SK-N-SH treated with all-trans-retinoic acid at 6 μM for 48 hours (cell line): ENCODE measurements around the gene RFX5.

Experiments
- ZC3H10 ChIP-seq: fragments of 250-450 bp; sonication (Bioruptor Pico); IDR thresholded peaks from 2 replicates; pipeline ENCODE4 v1.5.1; 2021; ENCODE audit warnings: mild to moderate bottlenecking, moderate library complexity
- ZFP3 ChIP-seq: fragments of 250-450 bp; sonication (Bioruptor Pico); IDR thresholded peaks from 2 replicates; pipeline ENCODE4 v1.5.0; 2020; ENCODE audit warnings: mild to moderate bottlenecking, moderate library complexity
- ZFP30 ChIP-seq: fragments of 450-650 bp; formaldehyde crosslinking; IDR thresholded peaks from 2 replicates; pipeline ENCODE4 v1.5.0; 2022; ENCODE audit warnings: mild to moderate bottlenecking, moderate library complexity
- ZNF8 ChIP-seq: fragments of 450-650 bp; formaldehyde crosslinking; IDR thresholded peaks from 2 replicates; pipeline ENCODE4 v1.5.0; 2020; ENCODE audit warnings: mild to moderate bottlenecking, moderate library complexity
- TF ChIP-seq, protein P1 (sequence below): fragments of 250-450 bp; sonication (Bioruptor Pico); IDR thresholded peaks from 2 replicates; pipeline ENCODE4 v1.5.1; 2020; ENCODE audit warnings: low read depth, mild to moderate bottlenecking, moderate library complexity
- TF ChIP-seq, protein P2 (sequence below): fragments of 250-450 bp; sonication (Bioruptor Pico); IDR thresholded peaks from 2 replicates; pipeline ENCODE4 v1.8.0; 2020; ENCODE audit warnings: mild to moderate bottlenecking, moderate library complexity, borderline replicate concordance

DNA sequence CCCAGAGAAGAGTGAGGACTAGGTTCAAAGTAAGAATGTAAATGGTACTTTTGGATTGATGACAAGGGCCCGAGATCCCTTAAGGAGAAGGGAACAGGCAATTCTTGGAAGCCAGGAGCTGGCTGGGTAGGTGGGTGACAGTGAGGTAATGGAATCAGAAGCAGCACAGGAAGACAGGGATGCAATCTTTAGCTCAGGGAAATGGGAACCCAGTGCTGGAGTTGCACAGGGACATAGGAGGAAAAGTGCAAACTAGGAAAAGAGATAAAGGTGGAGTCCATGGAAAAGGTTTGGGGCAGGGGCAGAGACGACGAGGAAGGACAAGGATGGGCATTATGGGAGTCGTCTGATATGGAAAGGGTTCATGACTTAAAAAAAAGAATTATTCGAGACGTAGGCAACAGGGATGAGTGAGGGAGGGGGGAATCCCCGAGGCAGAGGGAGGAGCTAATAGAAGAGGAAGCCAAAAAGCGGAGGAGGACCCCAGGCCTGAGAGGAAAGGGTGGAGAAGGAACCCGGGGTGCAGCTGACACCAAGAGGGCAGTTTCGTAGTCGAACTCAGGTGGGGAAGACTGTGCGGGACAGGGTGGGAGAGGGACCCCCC, 20.3 kb downstream of the RFX5 start:
- TF ChIP-seq ZNF8 (CRISPR knock-in tag) (no peak), ZC3H10 (CRISPR knock-in tag) (no peak), ZFP3 (CRISPR knock-in tag) (no peak), ZFP30 (CRISPR knock-in tag) (no peak)
- TF ChIP-seq, protein P1, sequence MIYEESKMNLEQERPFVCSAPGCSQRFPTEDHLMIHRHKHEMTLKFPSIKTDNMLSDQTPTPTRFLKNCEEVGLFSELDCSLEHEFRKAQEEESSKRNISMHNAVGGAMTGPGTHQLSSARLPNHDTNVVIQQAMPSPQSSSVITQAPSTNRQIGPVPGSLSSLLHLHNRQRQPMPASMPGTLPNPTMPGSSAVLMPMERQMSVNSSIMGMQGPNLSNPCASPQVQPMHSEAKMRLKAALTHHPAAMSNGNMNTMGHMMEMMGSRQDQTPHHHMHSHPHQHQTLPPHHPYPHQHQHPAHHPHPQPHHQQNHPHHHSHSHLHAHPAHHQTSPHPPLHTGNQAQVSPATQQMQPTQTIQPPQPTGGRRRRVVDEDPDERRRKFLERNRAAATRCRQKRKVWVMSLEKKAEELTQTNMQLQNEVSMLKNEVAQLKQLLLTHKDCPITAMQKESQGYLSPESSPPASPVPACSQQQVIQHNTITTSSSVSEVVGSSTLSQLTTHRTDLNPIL (CRISPR knock-in tag): no peak
- TF ChIP-seq, protein P2, sequence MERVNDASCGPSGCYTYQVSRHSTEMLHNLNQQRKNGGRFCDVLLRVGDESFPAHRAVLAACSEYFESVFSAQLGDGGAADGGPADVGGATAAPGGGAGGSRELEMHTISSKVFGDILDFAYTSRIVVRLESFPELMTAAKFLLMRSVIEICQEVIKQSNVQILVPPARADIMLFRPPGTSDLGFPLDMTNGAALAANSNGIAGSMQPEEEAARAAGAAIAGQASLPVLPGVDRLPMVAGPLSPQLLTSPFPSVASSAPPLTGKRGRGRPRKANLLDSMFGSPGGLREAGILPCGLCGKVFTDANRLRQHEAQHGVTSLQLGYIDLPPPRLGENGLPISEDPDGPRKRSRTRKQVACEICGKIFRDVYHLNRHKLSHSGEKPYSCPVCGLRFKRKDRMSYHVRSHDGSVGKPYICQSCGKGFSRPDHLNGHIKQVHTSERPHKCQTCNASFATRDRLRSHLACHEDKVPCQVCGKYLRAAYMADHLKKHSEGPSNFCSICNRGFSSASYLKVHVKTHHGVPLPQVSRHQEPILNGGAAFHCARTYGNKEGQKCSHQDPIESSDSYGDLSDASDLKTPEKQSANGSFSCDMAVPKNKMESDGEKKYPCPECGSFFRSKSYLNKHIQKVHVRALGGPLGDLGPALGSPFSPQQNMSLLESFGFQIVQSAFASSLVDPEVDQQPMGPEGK (CRISPR knock-in tag): no peak
